ENCODE data around the gene WHRN. TPM values are rescaled to one million over a fixed set of nuclear protein-coding genes. Genes with fewer than 3 reads are reported as not detected.

The WHRN gene
- total RNA-seq, 2 experiments from 2014 or later: 4.6 to 5.8 TPM

- H3K27ac Mint-ChIP-seq: no peak overlapping the region
- H3K9me3 Mint-ChIP-seq: no peaks in the 10 kb centered on the region
- DNase-seq: no peak
- peaks cover 3% of the 10 kb centered on the region for H3K36me3 Mint-ChIP-seq
- no peak overlapping the region for H3K4me3 Mint-ChIP-seq
- H3K4me1 Mint-ChIP-seq: peaks cover 18% of the 10 kb centered on the region
- peaks cover 4% of the 10 kb centered on the region for H3K27me3 Mint-ChIP-seq
Measured at GRCh38 chr9:114475412-114476135, 29.7 kb downstream of the WHRN start.

GRCh38 chr9:114474425-114474824, 30.8 kb downstream of the WHRN start:
- Mint-ChIP-seq H3K4me3 (no peak overlapping the region), H3K9me3 (no peaks in the 10 kb centered on the region), H3K4me1 (peaks cover 17% of the 10 kb centered on the region), H3K27ac (no peak overlapping the region), H3K27me3 (peaks cover 4% of the 10 kb centered on the region), H3K36me3 (peaks cover 3% of the 10 kb centered on the region)
- DNase-seq: no peak

GRCh38 chr9:114473447-114473801, 31.8 kb downstream of the WHRN start:
- H3K4me3 Mint-ChIP-seq: no peak overlapping the region
- H3K36me3 Mint-ChIP-seq: peaks cover 3% of the 10 kb centered on the region

GRCh38 chr9:114472765-114473446, 32.4 kb downstream of the WHRN start:
- no peak for DNase-seq
- Mint-ChIP-seq H3K27ac (no peak overlapping the region), H3K9me3 (no peaks in the 10 kb centered on the region), H3K36me3 (peaks cover 3% of the 10 kb centered on the region), H3K27me3 (peaks cover 4% of the 10 kb centered on the region), H3K4me1 (peaks cover 17% of the 10 kb centered on the region), H3K4me3 (no peak overlapping the region)

More at GRCh38 chr9:114473447-114473801, 31.8 kb downstream of the WHRN start:
- DNase-seq: no peak
- Mint-ChIP-seq H3K27me3 (peaks cover 4% of the 10 kb centered on the region), H3K27ac (no peak overlapping the region), H3K4me1 (peaks cover 17% of the 10 kb centered on the region), H3K9me3 (no peaks in the 10 kb centered on the region)

- no peak for DNase-seq
- H3K27me3 Mint-ChIP-seq: no peaks in the 10 kb centered on the region
- no peak overlapping the region for H3K4me3 Mint-ChIP-seq
- H3K36me3 Mint-ChIP-seq: no peaks in the 10 kb centered on the region
- H3K27ac Mint-ChIP-seq: no peak overlapping the region
- no peaks in the 10 kb centered on the region for H3K9me3 Mint-ChIP-seq
- H3K4me1 Mint-ChIP-seq: peaks cover 17% of the 10 kb centered on the region
Measured at GRCh38 chr9:114471157-114471556, 34.1 kb downstream of the WHRN start.

GRCh38 chr9:114470581-114470980, 34.7 kb downstream of the WHRN start:
- Mint-ChIP-seq H3K4me1 (peaks cover 14% of the 10 kb centered on the region), H3K36me3 (no peaks in the 10 kb centered on the region), H3K4me3 (no peak overlapping the region), H3K27ac (no peak overlapping the region), H3K9me3 (no peaks in the 10 kb centered on the region), H3K27me3 (no peaks in the 10 kb centered on the region)
- DNase-seq: no peak

- Mint-ChIP-seq H3K27me3 (no peaks in the 10 kb centered on the region), H3K9me3 (no peaks in the 10 kb centered on the region), H3K4me1 (peaks cover 10% of the 10 kb centered on the region), H3K27ac (no peak overlapping the region), H3K4me3 (no peak overlapping the region), H3K36me3 (no peaks in the 10 kb centered on the region)
- DNase-seq: no peak
Measured at GRCh38 chr9:114470121-114470520, 35.2 kb downstream of the WHRN start.

- H3K27me3 Mint-ChIP-seq: no peaks in the 10 kb centered on the region
- H3K4me1 Mint-ChIP-seq: peaks cover 4% of the 10 kb centered on the region
- DNase-seq: no peak
- no peak overlapping the region for H3K4me3 Mint-ChIP-seq
- no peak overlapping the region for H3K27ac Mint-ChIP-seq
- H3K9me3 Mint-ChIP-seq: no peaks in the 10 kb centered on the region
- no peaks in the 10 kb centered on the region for H3K36me3 Mint-ChIP-seq
Measured at GRCh38 chr9:114469091-114469853, 36.0 kb downstream of the WHRN start.

- H3K4me1 Mint-ChIP-seq: peaks cover 2% of the 10 kb centered on the region
Measured at GRCh38 chr9:114467910-114468309, 37.4 kb downstream of the WHRN start.

GRCh38 chr9:114467226-114467750, 38.0 kb downstream of the WHRN start:
- no peaks in the 10 kb centered on the region for H3K27me3 Mint-ChIP-seq
- peaks cover 2% of the 10 kb centered on the region for H3K4me1 Mint-ChIP-seq
- H3K4me3 Mint-ChIP-seq: no peak overlapping the region
- no peaks in the 10 kb centered on the region for H3K9me3 Mint-ChIP-seq
- no peaks in the 10 kb centered on the region for H3K36me3 Mint-ChIP-seq
- no peak for DNase-seq
- H3K27ac Mint-ChIP-seq: no peak overlapping the region

More at GRCh38 chr9:114467910-114468309, 37.4 kb downstream of the WHRN start:
- Mint-ChIP-seq H3K27ac (no peak overlapping the region), H3K27me3 (no peaks in the 10 kb centered on the region), H3K36me3 (no peaks in the 10 kb centered on the region), H3K9me3 (no peaks in the 10 kb centered on the region), H3K4me3 (no peak overlapping the region)
- DNase-seq: no peak

- H3K9me3 Mint-ChIP-seq: no peaks in the 10 kb centered on the region
- H3K27ac Mint-ChIP-seq: no peak overlapping the region
- peaks cover 2% of the 10 kb centered on the region for H3K4me1 Mint-ChIP-seq
- no peaks in the 10 kb centered on the region for H3K27me3 Mint-ChIP-seq
- H3K36me3 Mint-ChIP-seq: no peaks in the 10 kb centered on the region
- no peak for DNase-seq
- H3K4me3 Mint-ChIP-seq: no peak overlapping the region
Measured at GRCh38 chr9:114465906-114466900, 39.1 kb downstream of the WHRN start.

- Mint-ChIP-seq H3K9me3 (no peaks in the 10 kb centered on the region), H3K36me3 (no peaks in the 10 kb centered on the region), H3K4me1 (peaks cover 2% of the 10 kb centered on the region), H3K27ac (no peak overlapping the region), H3K4me3 (no peak overlapping the region), H3K27me3 (no peaks in the 10 kb centered on the region)
- DNase-seq: no peak
Measured at GRCh38 chr9:114465417-114465816, 39.9 kb downstream of the WHRN start.

- DNase-seq: no peak
- H3K4me3 Mint-ChIP-seq: no peak overlapping the region
- no peak overlapping the region for H3K27ac Mint-ChIP-seq
- no peaks in the 10 kb centered on the region for H3K9me3 Mint-ChIP-seq
- peaks cover 2% of the 10 kb centered on the region for H3K4me1 Mint-ChIP-seq
- H3K27me3 Mint-ChIP-seq: no peaks in the 10 kb centered on the region
- no peaks in the 10 kb centered on the region for H3K36me3 Mint-ChIP-seq
Measured at GRCh38 chr9:114464281-114465051, 40.8 kb downstream of the WHRN start.

- H3K27me3 Mint-ChIP-seq: no peaks in the 10 kb centered on the region
- DNase-seq: no peak
- H3K27ac Mint-ChIP-seq: no peak overlapping the region
- H3K4me3 Mint-ChIP-seq: no peak overlapping the region
- H3K36me3 Mint-ChIP-seq: no peaks in the 10 kb centered on the region
- H3K4me1 Mint-ChIP-seq: peaks cover 2% of the 10 kb centered on the region
- H3K9me3 Mint-ChIP-seq: no peaks in the 10 kb centered on the region
Measured at GRCh38 chr9:114462791-114463190, 42.5 kb downstream of the WHRN start.
